KMS-11 (cell line): Measurements from ENCODE around the gene TUBGCP2.
"Not testable (repeated sequence)": the region's sequence is repeated elsewhere in the genome, so short reads cannot be mapped to it uniquely, and the experiment has no call there.

Source experiments
- H2AFZ ChIP-seq: fragments of 200-600 bp; sonication (generic); 2 replicates; pipeline ENCODE4 v1.6.1; 2016; ENCODE audit warnings: antibody characterized with exemption, mixed run types, low read depth
- H3K27ac ChIP-seq: fragments of 200-600 bp; sonication (generic); 2 replicates; pipeline ENCODE4 v1.6.1; 2016; ENCODE audit warnings: mild to moderate bottlenecking, mixed run types
- H3K27me3 ChIP-seq: fragments of 200-600 bp; sonication (generic); 2 replicates; pipeline ENCODE4 v1.6.1; 2017; ENCODE audit warnings: mild to moderate bottlenecking, low read depth, mixed run types, moderate library complexity; ENCODE audit not compliant: insufficient read depth
- H3K36me3 ChIP-seq: fragments of 200-600 bp; sonication (generic); 2 replicates; pipeline ENCODE4 v1.6.1; 2017; ENCODE audit warnings: mild to moderate bottlenecking, mixed run types; ENCODE audit not compliant: insufficient read depth
- H3K4me1 ChIP-seq: fragments of 200-600 bp; sonication (generic); 2 replicates; pipeline ENCODE4 v1.6.1; 2016; ENCODE audit warnings: mild to moderate bottlenecking, low read depth, mixed run types; ENCODE audit not compliant: poor library complexity, severe bottlenecking
- H3K4me2 ChIP-seq: fragments of 200-600 bp; sonication (generic); 2 replicates; pipeline ENCODE4 v1.7.0; 2016; ENCODE audit warnings: mild to moderate bottlenecking, mixed run types
- H3K4me3 ChIP-seq: fragments of 200-600 bp; sonication (generic); IDR thresholded peaks from 2 replicates; pipeline ENCODE4 v1.6.1; 2017; ENCODE audit warnings: low read depth, low read length, mixed read lengths; ENCODE audit not compliant: insufficient read depth
- H3K79me2 ChIP-seq: fragments of 200-600 bp; sonication (generic); 2 replicates; pipeline ENCODE4 v1.6.1; 2016; ENCODE audit warnings: low read depth, mixed run types; ENCODE audit not compliant: insufficient read depth
- H3K9ac ChIP-seq: fragments of 200-600 bp; sonication (generic); 2 replicates; pipeline ENCODE4 v1.6.1; 2016; ENCODE audit warnings: mild to moderate bottlenecking, mixed run types
- H4K20me1 ChIP-seq: fragments of 200-600 bp; sonication (generic); 2 replicates; pipeline ENCODE4 v1.6.1; 2016; ENCODE audit warnings: mild to moderate bottlenecking, mixed run types; ENCODE audit not compliant: insufficient read depth
- TF ChIP-seq, protein P1 (sequence below): fragments of 200-600 bp; sonication (generic); conservative IDR thresholded peaks from 2 replicates; pipeline ENCODE4 v1.6.1; 2017; ENCODE audit warnings: low read depth, mild to moderate bottlenecking, antibody characterized with exemption, low read length, moderate library complexity, mixed read lengths

TUBGCP2 gene

DNA sequence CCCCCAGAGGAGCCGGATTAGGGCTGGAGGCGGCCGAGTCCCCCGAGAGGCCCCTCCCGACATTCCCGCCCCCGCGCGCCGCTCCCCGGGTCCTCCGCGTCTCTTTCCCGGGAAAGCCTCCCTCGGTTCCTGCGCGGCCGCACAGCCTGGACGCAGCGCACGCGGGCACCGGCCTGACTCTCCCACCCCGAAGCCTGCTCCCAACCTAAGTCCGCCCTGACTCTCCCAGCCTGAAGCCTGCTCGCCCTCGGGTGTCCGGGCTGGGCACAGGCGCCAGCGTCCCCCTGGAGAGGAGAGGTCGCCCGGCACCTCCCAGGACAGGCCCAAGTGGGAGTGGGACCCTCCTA lies 71.5 kb downstream of the TUBGCP2 start:
- H3K9ac ChIP-seq, result no peak overlapping the region
- H3K4me3 ChIP-seq, result no peak overlapping the region
- H3K79me2 ChIP-seq, result no peaks in the 10 kb centered on the region
- H3K4me1 ChIP-seq, result no peaks in the 10 kb centered on the region
- H4K20me1 ChIP-seq, result no peaks in the 10 kb centered on the region
- H3K36me3 ChIP-seq, result no peaks in the 10 kb centered on the region
- TF ChIP-seq, protein P1, sequence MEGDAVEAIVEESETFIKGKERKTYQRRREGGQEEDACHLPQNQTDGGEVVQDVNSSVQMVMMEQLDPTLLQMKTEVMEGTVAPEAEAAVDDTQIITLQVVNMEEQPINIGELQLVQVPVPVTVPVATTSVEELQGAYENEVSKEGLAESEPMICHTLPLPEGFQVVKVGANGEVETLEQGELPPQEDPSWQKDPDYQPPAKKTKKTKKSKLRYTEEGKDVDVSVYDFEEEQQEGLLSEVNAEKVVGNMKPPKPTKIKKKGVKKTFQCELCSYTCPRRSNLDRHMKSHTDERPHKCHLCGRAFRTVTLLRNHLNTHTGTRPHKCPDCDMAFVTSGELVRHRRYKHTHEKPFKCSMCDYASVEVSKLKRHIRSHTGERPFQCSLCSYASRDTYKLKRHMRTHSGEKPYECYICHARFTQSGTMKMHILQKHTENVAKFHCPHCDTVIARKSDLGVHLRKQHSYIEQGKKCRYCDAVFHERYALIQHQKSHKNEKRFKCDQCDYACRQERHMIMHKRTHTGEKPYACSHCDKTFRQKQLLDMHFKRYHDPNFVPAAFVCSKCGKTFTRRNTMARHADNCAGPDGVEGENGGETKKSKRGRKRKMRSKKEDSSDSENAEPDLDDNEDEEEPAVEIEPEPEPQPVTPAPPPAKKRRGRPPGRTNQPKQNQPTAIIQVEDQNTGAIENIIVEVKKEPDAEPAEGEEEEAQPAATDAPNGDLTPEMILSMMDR, result no peak
- H3K4me2 ChIP-seq, result no peak overlapping the region
- no peak overlapping the region for H3K27ac ChIP-seq
- H2AFZ ChIP-seq, result no peak overlapping the region
- H3K27me3 ChIP-seq, result peaks cover 59% of the 10 kb centered on the region; the same call in 1 of the 2 replicates

DNA sequence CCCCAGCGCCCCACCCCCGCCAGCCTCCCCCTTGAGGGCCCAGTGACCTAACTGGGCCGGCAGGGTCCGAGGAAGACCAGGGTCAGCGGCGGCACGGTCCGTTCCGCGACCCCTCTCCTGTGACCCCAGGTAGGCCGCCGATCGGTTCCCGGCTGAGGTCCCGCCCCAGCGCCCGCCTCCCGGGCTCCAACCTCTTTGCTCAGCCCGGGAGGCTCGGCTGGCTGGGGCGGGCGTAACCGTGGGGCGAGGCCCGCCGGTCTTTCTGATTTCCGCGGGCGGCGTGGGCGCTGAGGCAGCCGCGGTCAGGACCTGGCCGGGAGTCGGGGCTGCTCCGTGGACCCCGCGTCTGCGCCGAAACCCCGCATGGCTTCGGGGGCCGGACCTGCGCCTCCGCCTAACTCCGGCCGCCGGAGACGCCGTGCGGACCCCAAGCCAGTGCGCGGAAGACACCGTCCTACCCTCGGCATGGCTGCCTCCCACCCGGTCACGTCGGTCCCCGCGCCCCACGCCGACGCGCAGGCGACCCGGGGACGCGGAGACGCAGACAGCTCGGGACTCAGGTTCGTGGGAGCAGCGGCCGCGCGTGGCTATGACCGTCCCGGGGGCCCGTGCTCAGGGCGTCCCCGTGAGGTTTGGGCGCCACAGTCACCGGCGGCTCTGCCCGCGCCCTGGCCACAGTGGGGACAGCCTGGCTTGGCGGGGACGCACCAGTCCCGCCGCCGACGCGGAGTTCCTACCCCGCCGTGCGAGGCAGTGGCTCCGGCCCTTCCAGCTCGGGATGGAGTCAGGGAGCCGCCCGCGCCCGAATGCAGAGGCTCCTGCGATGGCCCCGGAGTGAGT lies 72.1 kb downstream of the TUBGCP2 start:
- H3K9ac ChIP-seq, result no peak overlapping the region
- no peaks in the 10 kb centered on the region for H3K4me1 ChIP-seq
- H3K4me2 ChIP-seq, result no peak overlapping the region
- H4K20me1 ChIP-seq, result no peaks in the 10 kb centered on the region
- peaks cover 58% of the 10 kb centered on the region; the same call in 1 of the 2 replicates for H3K27me3 ChIP-seq
- H3K4me3 ChIP-seq, result no peak overlapping the region
- no peaks in the 10 kb centered on the region for H3K79me2 ChIP-seq
- no peaks in the 10 kb centered on the region for H3K36me3 ChIP-seq
- TF ChIP-seq, protein P1, result no peak
- H2AFZ ChIP-seq, result no peak overlapping the region
- no peak overlapping the region for H3K27ac ChIP-seq

DNA sequence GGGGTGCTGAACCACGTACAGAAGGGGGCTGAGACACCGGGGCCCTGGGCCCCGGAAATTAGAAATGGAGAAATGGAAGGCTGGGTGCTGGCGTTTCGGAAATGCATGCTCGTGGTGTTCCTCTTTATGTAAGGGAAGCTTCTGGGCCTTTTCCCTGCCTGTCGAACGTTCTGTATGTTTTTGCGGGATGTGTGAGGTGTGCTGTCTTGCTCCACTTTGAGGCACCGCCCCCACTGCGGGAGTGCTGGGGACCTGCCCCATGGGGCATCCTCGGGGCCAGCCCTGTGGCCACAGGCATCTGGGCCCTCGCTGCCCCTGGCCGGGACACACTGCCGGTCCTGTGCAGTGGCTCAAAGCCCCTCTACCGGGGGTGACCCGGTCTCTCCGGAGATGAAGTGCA lies 72.7 kb downstream of the TUBGCP2 start:
- TF ChIP-seq, protein P1, result no peak
- Histone ChIP-seq H3K9ac (no peak overlapping the region), H3K4me3 (no peak overlapping the region), H3K4me1 (no peaks in the 10 kb centered on the region), H3K4me2 (no peak overlapping the region), H3K36me3 (no peaks in the 10 kb centered on the region), H4K20me1 (no peaks in the 10 kb centered on the region), H3K27me3 (peaks cover 52% of the 10 kb centered on the region; the same call in 1 of the 2 replicates), H3K27ac (no peak overlapping the region), H2AFZ (no peak overlapping the region), H3K79me2 (no peaks in the 10 kb centered on the region)

DNA sequence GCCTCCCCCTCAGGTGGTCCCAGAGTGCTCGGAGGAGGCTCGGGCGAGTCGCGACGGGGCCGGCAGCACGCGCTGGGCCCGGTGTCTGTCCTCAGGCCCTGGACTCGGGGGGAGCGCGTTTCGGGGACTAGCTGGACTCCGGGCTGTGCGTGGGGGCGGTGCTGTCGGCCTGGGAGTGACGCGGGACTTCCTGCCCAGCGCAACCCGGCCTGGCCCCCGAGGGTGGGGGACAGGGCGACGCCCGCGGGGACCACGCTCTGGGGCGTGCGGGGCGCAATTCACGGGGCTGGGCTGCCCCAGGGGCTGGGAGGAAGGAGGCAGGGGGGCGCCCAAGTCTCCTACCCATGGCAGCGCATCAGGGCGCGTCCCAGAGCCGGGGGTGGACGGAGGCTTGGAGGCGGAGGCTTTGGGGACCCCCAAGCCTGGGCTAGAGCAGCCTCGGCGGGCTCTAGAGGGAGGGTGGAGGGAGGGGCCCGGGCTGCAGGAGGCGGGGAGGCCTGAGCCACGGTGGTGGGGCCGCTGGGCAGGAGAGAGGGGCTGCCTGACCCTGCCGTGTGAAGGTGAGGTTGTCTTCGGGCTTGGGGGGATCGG lies 73.3 kb downstream of the TUBGCP2 start:
- H4K20me1 ChIP-seq, result no peaks in the 10 kb centered on the region
- no peak overlapping the region for H2AFZ ChIP-seq
- H3K36me3 ChIP-seq, result no peaks in the 10 kb centered on the region
- no peak overlapping the region for H3K27ac ChIP-seq
- no peak overlapping the region for H3K4me2 ChIP-seq
- no peaks in the 10 kb centered on the region for H3K79me2 ChIP-seq
- H3K4me1 ChIP-seq, result no peaks in the 10 kb centered on the region
- peaks cover 47% of the 10 kb centered on the region; the same call in 1 of the 2 replicates for H3K27me3 ChIP-seq
- no peak overlapping the region for H3K9ac ChIP-seq
- H3K4me3 ChIP-seq, result no peak overlapping the region
- TF ChIP-seq, protein P1, result no peak

DNA sequence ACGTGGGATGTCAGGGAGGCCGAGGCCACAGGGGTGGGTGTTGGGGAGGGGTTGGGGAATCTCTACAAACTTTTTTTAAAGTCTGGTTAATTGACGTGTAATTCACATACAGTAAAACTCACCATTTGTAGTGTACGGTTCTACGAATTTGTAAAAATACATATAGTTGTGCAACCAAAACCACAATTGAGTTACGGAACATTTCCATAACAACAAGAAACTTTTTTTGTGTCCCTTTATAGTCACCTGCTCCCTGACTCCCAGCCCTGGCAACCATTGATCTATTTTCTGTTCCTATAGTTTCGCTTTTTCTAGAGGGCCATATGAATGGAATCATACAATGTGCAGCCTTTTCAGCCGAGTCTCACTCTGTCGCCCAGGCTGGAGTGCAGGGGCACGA lies 73.9 kb downstream of the TUBGCP2 start:
- not testable (repeated sequence) for H3K4me2 ChIP-seq, H2AFZ ChIP-seq, H3K36me3 ChIP-seq, H3K4me3 ChIP-seq, H3K27ac ChIP-seq, H3K9ac ChIP-seq, H3K4me1 ChIP-seq, H3K79me2 ChIP-seq, H4K20me1 ChIP-seq
- H3K27me3 ChIP-seq, result peaks cover 43% of the 10 kb centered on the region; the same call in 1 of the 2 replicates
